H54 (cell line): Measurements from ENCODE around the gene NDUFV2.

Experiments
- DNase-seq: peaks from one replicate; pipeline ENCODE4 v3.0.0; 2011; ENCODE audit warnings: low spot score, mixed read lengths; ENCODE audit not compliant: insufficient read length
- FAIRE-seq: peaks from 3 replicates; lab custom pipeline; 2011; peaks lifted over from hg19 to GRCh38; lab: Jason Lieb, UNC
- POLR2A ChIP-seq: IDR thresholded peaks from 2 replicates; pipeline ENCODE4 v1.6.1; 2011; ENCODE audit warnings: low read depth, mild to moderate bottlenecking, low read length

Gene NDUFV2

GRCh38 chr18:9095297-9096006, 7.0 kb upstream of the NDUFV2 start:
- DNase-seq = no peak

GRCh38 chr18:9096007-9096371, 6.5 kb upstream of the NDUFV2 start:
- no peak for TF ChIP-seq POLR2A
- no peak for DNase-seq
- no peak for FAIRE-seq

More at GRCh38 chr18:9095297-9096006, 7.0 kb upstream of the NDUFV2 start:
- TF ChIP-seq POLR2A = no peak
- no peak for FAIRE-seq

- TF ChIP-seq POLR2A = no peak
- DNase-seq (no peak), FAIRE-seq (no peak)
These were observed 5.8 kb upstream of the NDUFV2 start for GRCh38 chr18:9096685-9097084.

- FAIRE-seq (no peak), DNase-seq (no peak)
- TF ChIP-seq POLR2A = no peak
These were observed 5.2 kb upstream of the NDUFV2 start for GRCh38 chr18:9097349-9097748.

GRCh38 chr18:9100796-9101195, 1.7 kb upstream of the NDUFV2 start:
- FAIRE-seq (no peak), DNase-seq (no peak)
- TF ChIP-seq POLR2A = no peak

GRCh38 chr18:9101730-9102507, 580 bp upstream of the NDUFV2 start:
- FAIRE-seq (peak; percentile 83), DNase-seq (no peak)
- TF ChIP-seq POLR2A = no peak

GRCh38 chr18:9103376-9103873, 926 bp downstream of the NDUFV2 start:
- FAIRE-seq (peak; percentile 89), DNase-seq (no peak)
- TF ChIP-seq POLR2A = no peak

GRCh38 chr18:9104244-9104901, 1.9 kb downstream of the NDUFV2 start:
- FAIRE-seq (no peak), DNase-seq (no peak)
- no peak for TF ChIP-seq POLR2A

- TF ChIP-seq POLR2A = no peak
- DNase-seq (no peak), FAIRE-seq (no peak)
These were observed 2.9 kb downstream of the NDUFV2 start for GRCh38 chr18:9105420-9105819.

- FAIRE-seq (no peak), DNase-seq (no peak)
These were observed 3.6 kb downstream of the NDUFV2 start for GRCh38 chr18:9106094-9106493.

GRCh38 chr18:9106800-9107584, 4.5 kb downstream of the NDUFV2 start:
- DNase-seq = no peak
- FAIRE-seq = no peak
- no peak for TF ChIP-seq POLR2A

More at GRCh38 chr18:9106094-9106493, 3.6 kb downstream of the NDUFV2 start:
- no peak for TF ChIP-seq POLR2A

GRCh38 chr18:9108911-9109310, 6.4 kb downstream of the NDUFV2 start:
- peak; percentile 36 for FAIRE-seq
- TF ChIP-seq POLR2A = no peak
- no peak for DNase-seq

- no peak for FAIRE-seq
- no peak for DNase-seq
These were observed 7.0 kb downstream of the NDUFV2 start for GRCh38 chr18:9109523-9109922.

More at GRCh38 chr18:9109523-9109922, 7.0 kb downstream of the NDUFV2 start:
- no peak for TF ChIP-seq POLR2A
